ENCODE results near the gene GLP2R.

Gene GLP2R

GRCh38 chr17:9837551-9838471 is 12.1 kb downstream of the GLP2R start:
- peak; percentile 84 for DNase-seq (ENCODE audit: low read depth)
- TF ChIP-seq, protein P1, sequence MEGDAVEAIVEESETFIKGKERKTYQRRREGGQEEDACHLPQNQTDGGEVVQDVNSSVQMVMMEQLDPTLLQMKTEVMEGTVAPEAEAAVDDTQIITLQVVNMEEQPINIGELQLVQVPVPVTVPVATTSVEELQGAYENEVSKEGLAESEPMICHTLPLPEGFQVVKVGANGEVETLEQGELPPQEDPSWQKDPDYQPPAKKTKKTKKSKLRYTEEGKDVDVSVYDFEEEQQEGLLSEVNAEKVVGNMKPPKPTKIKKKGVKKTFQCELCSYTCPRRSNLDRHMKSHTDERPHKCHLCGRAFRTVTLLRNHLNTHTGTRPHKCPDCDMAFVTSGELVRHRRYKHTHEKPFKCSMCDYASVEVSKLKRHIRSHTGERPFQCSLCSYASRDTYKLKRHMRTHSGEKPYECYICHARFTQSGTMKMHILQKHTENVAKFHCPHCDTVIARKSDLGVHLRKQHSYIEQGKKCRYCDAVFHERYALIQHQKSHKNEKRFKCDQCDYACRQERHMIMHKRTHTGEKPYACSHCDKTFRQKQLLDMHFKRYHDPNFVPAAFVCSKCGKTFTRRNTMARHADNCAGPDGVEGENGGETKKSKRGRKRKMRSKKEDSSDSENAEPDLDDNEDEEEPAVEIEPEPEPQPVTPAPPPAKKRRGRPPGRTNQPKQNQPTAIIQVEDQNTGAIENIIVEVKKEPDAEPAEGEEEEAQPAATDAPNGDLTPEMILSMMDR (conservative IDR thresholded peaks at IDR 0.05; ENCODE audit: low read length), result no peak
- H3K4me3 ChIP-seq (ENCODE audit: low read length), result no peak overlapping the region

DNA sequence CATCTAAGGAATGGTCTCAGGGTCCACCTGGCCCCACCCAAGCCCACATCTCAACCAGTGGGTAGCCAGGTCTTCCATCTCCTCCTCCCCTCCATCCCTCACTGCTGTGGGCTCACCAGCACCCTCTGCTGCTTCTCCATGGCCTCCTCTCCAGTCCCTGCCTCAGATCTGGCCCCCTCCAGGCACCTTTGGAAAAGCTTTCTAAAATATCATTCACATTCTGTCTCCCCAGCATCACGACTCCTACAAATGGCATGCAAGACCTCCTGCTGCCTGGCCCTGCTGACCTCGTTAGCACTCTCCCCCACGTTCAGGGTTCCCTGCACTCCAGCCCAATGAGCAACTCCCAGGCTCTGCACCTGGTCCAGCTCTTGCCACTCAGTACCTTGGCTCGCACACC is 13.7 kb downstream of the GLP2R start:
- DNase-seq (ENCODE audit: low read depth), result peak; percentile 22
- TF ChIP-seq, protein P1 (conservative IDR thresholded peaks at IDR 0.05; ENCODE audit: low read length), result no peak; the same call in 1 of the 2 replicates
- no peak overlapping the region for H3K4me3 ChIP-seq (ENCODE audit: low read length)

DNA sequence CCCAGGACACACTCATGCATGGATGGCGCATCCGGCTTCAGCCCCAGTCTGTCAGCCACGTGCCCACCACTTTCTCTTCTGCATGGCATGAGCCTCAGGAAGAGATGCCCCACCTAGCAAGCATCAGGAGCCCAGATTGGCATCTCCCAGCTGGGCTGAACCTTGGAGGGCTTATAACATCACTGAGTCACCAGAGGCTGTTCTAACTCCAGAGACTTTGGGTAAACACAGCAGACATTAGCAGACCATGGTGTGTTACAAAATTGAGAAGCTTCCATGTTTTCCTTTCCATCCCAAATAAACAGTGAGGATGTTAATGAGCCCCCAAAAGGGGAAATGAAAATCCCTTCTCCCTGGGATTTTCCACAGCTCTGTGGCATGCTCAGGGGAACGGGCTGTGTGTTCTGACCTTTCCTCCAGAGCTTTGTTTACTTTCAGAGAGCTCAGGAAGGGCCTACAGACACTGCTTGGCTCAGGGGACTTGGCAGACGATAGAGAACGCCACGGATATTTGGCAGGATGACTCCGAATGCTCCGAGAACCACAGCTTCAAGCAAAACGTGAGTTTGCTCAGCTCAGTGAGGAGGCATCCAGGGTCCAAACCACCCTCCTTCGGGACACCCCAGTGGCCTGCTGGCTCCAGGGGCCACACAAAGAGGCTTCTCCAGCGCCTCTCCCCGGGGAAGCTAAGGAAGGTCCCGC is 16.5 kb downstream of the GLP2R start:
- no peak overlapping the region for H3K4me3 ChIP-seq (ENCODE audit: low read length)
- TF ChIP-seq, protein P1 (conservative IDR thresholded peaks at IDR 0.05; ENCODE audit: low read length), result no peak
- DNase-seq (ENCODE audit: low read depth), result peak; percentile 61

- no peak for DNase-seq (ENCODE audit: low read depth)
- TF ChIP-seq, protein P1 (conservative IDR thresholded peaks at IDR 0.05; ENCODE audit: low read length), result no peak
- H3K4me3 ChIP-seq (ENCODE audit: low read length), result no peak overlapping the region
These were observed 17.7 kb downstream of the GLP2R start for GRCh38 chr17:9843152-9844010.

DNA sequence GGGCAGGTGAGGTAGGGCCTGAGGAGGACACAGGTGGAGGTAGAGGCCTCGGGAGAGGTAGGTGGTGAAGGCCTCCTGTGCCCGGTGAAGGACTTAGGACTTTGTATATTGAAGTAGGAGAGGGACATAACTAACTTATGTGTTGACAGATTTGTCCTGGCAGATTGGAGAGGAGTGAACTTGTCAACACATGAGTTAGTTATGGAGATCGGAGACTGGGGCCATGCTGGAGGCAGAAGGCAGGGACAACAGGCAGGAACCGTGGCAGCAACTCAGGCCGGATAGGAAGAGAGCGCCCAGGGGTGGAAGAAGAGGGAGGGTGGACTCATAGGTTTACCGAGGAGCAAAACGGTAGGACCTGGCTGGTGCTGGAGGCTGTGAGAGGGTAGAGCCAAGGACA is 18.4 kb downstream of the GLP2R start:
- TF ChIP-seq, protein P1 (conservative IDR thresholded peaks at IDR 0.05; ENCODE audit: low read length), result no peak
- DNase-seq (ENCODE audit: low read depth), result no peak
- no peak overlapping the region for H3K4me3 ChIP-seq (ENCODE audit: low read length)

DNA sequence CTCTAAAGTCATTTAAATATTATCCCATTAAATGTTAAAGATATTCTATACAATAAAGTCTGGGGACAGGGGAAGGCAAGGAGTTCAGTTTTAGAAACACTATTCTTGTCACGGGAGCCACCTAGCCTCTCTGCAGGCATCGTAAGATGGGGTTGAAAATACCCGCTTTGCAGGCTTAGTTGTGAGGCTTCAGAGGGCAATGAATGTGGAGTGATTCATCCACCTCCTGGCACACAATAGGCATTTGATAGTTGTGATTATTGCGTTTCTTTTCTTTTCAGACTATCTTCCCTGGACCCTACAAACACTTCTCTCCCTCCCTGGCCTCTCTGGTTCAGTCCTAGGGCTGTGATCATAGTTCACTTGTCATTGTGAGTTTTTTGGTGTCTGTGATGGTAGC is 19.6 kb downstream of the GLP2R start:
- TF ChIP-seq, protein P1 (conservative IDR thresholded peaks at IDR 0.05; ENCODE audit: low read length), result no peak
- DNase-seq (ENCODE audit: low read depth), result no peak
- H3K4me3 ChIP-seq (ENCODE audit: low read length), result no peak overlapping the region
